Vagina (tissue), 2 donors: ENCODE measurements around the gene GOLGA8J. TPM values are rescaled to one million over a fixed set of nuclear protein-coding genes. Genes with fewer than 3 reads are reported as not detected.
A peak's percentile ranks its signal among the peaks of the same experiment; 100 is the strongest.
"Not testable (repeated sequence)": the region's sequence is repeated elsewhere in the genome, so short reads cannot be mapped to it uniquely, and the experiment has no call there.

ENCODE experiments used
- DNase-seq, 2 donors: peaks; one replicate each; pipeline ENCODE4 v3.0.0-alpha.2; 2017; ENCODE audit errors: extremely low spot score in 2 of 2
- H3K27ac ChIP-seq: fragments of 200-600 bp; sonication (generic); one replicate; pipeline ENCODE4 v1.5.1; 2019
- H3K27me3 ChIP-seq: fragments of 200-600 bp; sonication (generic); one replicate; pipeline ENCODE4 v1.5.1; 2019
- H3K36me3 ChIP-seq, 2 donors: fragments of 200-600 bp; sonication (generic); one replicate each; pipeline ENCODE4 v1.5.1; 2017 to 2019
- H3K4me1 ChIP-seq: fragments of 200-600 bp; sonication (generic); one replicate; pipeline ENCODE4 v1.5.1; 2019
- H3K4me3 ChIP-seq, 2 donors: fragments of 200-600 bp; sonication (generic); 1 replicate in 1 of 2; 2 replicates in 1 of 2; pipeline ENCODE4 v1.5.1; 2016 to 2019
- H3K9me3 ChIP-seq: fragments of 200-600 bp; sonication (generic); one replicate; pipeline ENCODE4 v1.5.1; 2019
- POLR2A ChIP-seq, 2 donors: fragments of 450-650 bp; IDR thresholded peaks; one replicate each; pipeline ENCODE4 v1.6.1; 2017; ENCODE audit warnings: antibody characterized with exemption in 2 of 2, mild to moderate bottlenecking in 2 of 2, moderate library complexity in 2 of 2
- POLR2AphosphoS5 ChIP-seq, 2 donors: sonication (generic); formaldehyde crosslinking; IDR thresholded peaks; one replicate each; pipeline ENCODE4 v1.9.0; 2017; ENCODE audit warnings: antibody characterized with exemption in 2 of 2, mild to moderate bottlenecking in 2 of 2, low read depth in 1 of 2; ENCODE audit not compliant: insufficient read depth in 1 of 2
- intact Hi-C: fragments of 100-400 bp; cut with DNase I; formaldehyde crosslinking; loops from one replicate; pipeline ENCODE4 v1.15.1; 2023
- total RNA-seq: library from RNA; depleted of rRNA; stranded (reverse); fragments of >200 nt; gene quantifications from one replicate; pipeline ENCODE4 v1.2.3, GENCODE V29; 2016
- TF ChIP-seq, protein P1 (sequence below), 3 experiments: fragments of 450-650 bp in 2 of 3; fragments of 200-600 bp in 1 of 3; sonication (generic) in 1 of 3; IDR thresholded peaks; one replicate each; pipeline ENCODE4 v1.5.1; 2017 to 2019; ENCODE audit warnings: antibody characterized with exemption in 3 of 3, mild to moderate bottlenecking in 2 of 3, moderate library complexity in 2 of 3

GOLGA8J gene
- total RNA-seq, 1 donor from 2014 or later = not detected

DNA sequence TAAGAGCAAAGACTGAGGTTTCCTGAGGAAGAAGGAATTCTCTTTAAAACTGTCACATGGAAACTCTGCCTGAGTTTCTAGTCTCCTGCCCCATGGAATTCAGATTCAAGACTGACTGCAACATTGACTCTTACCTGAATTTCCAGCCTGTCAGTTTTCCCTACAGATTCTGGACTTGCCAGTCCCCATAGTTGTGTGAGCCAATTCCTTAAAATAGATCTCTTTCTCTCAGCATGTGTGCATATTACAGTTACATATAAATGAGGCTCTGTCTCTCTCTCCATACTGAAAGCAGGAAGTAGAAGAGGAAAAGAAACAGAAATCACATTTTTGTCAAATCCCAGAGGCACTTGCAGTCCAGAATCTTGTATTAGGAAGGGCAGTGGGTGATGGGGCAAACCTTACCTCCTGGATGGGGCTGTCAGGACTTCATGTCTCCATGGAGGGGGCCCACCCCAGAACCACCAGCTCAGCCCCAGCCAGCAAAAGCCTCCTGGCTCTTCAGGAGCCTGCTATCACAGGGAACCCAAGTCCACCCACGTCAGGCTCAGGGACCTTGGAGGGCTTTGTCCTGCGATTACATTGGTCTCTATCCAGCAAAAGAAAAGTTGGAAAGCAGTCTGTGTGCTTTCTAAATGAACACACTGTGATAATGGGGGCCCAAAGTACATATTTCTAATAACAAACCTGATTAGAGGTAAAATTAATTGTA lies 18.8 kb upstream of the GOLGA8J start:
- no peak for DNase-seq
- intact Hi-C loops = loop anchor here (5.0 kb wide), 1 partner anchor 1148 kb away; no protein-coding TSS in a partner anchor
- H3K27ac ChIP-seq = no peak overlapping the region

DNA sequence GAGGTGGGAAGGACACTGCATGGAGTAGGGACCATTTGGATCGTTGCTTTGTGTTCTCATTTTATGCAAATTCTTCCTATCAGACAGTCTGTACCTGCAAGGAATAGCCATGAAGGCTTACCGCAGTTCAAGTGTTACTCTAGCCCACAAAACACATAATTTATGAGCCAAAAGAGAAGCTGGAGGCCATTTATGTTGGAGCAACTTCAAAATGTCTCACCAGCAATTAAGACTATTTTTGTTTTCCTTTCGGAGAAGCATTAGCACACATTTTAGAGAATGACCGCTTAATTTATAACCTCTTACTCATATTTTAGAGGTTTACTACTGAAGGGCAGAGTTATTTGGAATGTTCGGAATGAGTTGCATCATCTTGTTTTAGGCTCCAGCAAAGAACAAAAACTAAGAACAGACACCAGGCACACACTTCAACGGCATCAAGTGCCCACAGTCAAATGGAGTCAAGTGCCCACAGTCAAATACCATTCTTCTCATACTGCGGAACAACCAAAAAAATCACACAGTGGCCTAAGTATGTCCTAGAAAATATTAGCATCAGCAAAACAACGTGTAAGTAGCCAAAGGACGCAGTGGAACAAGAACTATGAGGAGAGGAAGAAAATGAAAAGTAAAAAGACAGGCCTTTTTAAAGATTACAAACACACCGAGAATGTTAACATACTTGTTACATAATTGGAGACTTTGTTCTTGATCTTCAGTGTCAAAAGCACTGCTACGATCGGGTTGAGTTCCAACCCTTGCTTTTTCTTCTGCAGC lies 17.5 kb upstream of the GOLGA8J start:
- intact Hi-C loops = no loop called here
- no peaks in the 10 kb centered on the region for H3K4me1 ChIP-seq
- H3K36me3 ChIP-seq = no peaks in the 10 kb centered on the region
- TF ChIP-seq POLR2AphosphoS5 (IDR thresholded peaks at IDR 0.05; ENCODE audit: insufficient read depth in 1 of 2, low read depth in 1 of 2) = peak in 1 of 2 donors; percentile 22
- TF ChIP-seq POLR2A (IDR thresholded peaks at IDR 0.05) = no peak
- no peak overlapping the region for H3K4me3 ChIP-seq
- no peaks in the 10 kb centered on the region for H3K27me3 ChIP-seq
- H3K27ac ChIP-seq = peak overlapping the region; percentile 45
- no peaks in the 10 kb centered on the region for H3K9me3 ChIP-seq
- no peak for DNase-seq

More for the DNA sequence above, 18.8 kb upstream of the GOLGA8J start:
- TF ChIP-seq, protein P1, sequence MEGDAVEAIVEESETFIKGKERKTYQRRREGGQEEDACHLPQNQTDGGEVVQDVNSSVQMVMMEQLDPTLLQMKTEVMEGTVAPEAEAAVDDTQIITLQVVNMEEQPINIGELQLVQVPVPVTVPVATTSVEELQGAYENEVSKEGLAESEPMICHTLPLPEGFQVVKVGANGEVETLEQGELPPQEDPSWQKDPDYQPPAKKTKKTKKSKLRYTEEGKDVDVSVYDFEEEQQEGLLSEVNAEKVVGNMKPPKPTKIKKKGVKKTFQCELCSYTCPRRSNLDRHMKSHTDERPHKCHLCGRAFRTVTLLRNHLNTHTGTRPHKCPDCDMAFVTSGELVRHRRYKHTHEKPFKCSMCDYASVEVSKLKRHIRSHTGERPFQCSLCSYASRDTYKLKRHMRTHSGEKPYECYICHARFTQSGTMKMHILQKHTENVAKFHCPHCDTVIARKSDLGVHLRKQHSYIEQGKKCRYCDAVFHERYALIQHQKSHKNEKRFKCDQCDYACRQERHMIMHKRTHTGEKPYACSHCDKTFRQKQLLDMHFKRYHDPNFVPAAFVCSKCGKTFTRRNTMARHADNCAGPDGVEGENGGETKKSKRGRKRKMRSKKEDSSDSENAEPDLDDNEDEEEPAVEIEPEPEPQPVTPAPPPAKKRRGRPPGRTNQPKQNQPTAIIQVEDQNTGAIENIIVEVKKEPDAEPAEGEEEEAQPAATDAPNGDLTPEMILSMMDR (IDR thresholded peaks at IDR 0.05) = no peak
- TF ChIP-seq POLR2A (IDR thresholded peaks at IDR 0.05) (no peak), POLR2AphosphoS5 (IDR thresholded peaks at IDR 0.05; ENCODE audit: insufficient read depth in 1 of 2, low read depth in 1 of 2) (no peak)
- H3K9me3 ChIP-seq = no peaks in the 10 kb centered on the region
- no peaks in the 10 kb centered on the region for H3K27me3 ChIP-seq
- H3K36me3 ChIP-seq = no peaks in the 10 kb centered on the region
- H3K4me1 ChIP-seq = no peaks in the 10 kb centered on the region
- no peak overlapping the region for H3K4me3 ChIP-seq

DNA sequence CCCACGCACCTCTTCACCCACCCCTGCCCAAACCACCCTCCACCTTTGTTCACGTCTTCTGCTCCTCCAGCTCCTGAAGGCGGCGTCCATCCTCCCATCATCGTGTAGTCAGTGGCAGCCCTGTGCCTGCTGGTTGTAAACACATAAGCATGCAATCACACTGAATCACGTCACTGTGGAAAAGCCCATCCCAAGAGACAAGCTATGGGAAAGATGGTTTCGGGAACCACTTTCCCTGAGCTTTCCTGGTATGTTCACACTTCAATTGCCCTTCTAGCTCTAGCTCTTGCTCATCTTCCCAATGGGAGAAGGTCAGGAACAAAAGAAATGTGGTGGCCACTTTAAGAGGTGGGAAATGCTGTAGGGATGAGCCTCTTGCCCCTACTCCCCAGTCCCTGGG lies 14.4 kb upstream of the GOLGA8J start:
- H3K4me1 ChIP-seq = no peaks in the 10 kb centered on the region
- H3K4me3 ChIP-seq = no peak overlapping the region
- no peaks in the 10 kb centered on the region for H3K9me3 ChIP-seq
- no peak overlapping the region for H3K27ac ChIP-seq
- no peaks in the 10 kb centered on the region for H3K27me3 ChIP-seq
- no peak for TF ChIP-seq POLR2A (IDR thresholded peaks at IDR 0.05)
- no peak for TF ChIP-seq POLR2AphosphoS5 (IDR thresholded peaks at IDR 0.05; ENCODE audit: insufficient read depth in 1 of 2, low read depth in 1 of 2)
- TF ChIP-seq, protein P1 (IDR thresholded peaks at IDR 0.05) = no peak
- intact Hi-C loops = no loop called here
- H3K36me3 ChIP-seq = no peaks in the 10 kb centered on the region
- no peak for DNase-seq

DNA sequence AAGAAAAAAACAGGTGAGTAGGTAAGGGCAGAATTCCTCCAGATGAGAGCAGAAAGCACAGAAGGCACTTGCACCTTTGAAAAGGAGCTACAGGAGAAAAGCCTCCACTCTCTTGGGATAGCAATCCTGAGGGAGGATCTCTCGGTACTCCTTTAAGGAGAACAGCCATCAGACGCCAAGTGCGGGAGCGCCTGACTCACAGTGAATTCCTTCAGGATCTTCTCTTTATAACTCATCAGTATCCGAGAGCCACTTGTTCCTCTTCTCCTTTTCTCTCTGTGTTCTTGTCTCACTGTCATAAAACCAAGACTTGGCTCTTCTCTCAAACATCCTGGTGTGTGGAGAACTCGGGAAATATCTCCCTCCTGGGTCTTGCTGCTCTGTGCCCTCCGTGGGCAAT lies 10.1 kb upstream of the GOLGA8J start:
- intact Hi-C loops = no loop called here
- H3K9me3 ChIP-seq = no peaks in the 10 kb centered on the region
- TF ChIP-seq POLR2A (IDR thresholded peaks at IDR 0.05) (no peak), POLR2AphosphoS5 (IDR thresholded peaks at IDR 0.05; ENCODE audit: insufficient read depth in 1 of 2, low read depth in 1 of 2) (no peak)
- TF ChIP-seq, protein P1 (IDR thresholded peaks at IDR 0.05) = no peak
- DNase-seq = no peak
- H3K27ac ChIP-seq = no peak overlapping the region
- no peaks in the 10 kb centered on the region for H3K4me1 ChIP-seq
- H3K36me3 ChIP-seq = no peaks in the 10 kb centered on the region
- H3K4me3 ChIP-seq = no peak overlapping the region
- H3K27me3 ChIP-seq = no peaks in the 10 kb centered on the region

DNA sequence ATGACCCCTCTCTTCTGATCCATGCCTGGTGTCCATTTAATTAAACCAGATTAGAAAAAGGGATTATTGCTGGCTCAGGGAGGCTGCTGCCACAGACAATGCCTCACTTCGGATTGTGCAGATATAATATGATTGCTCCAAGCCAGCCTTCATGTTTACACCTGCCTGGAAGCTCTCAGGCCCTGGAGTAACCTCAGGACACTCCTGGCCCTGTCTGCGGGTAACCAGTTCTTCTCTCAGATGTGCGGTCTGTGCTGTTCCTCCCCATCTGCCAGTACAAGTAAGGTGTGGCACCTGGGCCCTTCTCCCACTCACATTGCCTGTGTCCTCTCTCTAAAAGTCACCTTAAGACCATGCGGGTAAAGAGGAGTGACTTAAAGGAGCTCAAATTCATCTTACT lies 8.8 kb upstream of the GOLGA8J start:
- DNase-seq = no peak
- intact Hi-C loops = no loop called here
- Histone ChIP-seq H3K27ac (no peak overlapping the region), H3K9me3 (no peaks in the 10 kb centered on the region), H3K36me3 (no peaks in the 10 kb centered on the region), H3K27me3 (no peaks in the 10 kb centered on the region), H3K4me1 (no peaks in the 10 kb centered on the region), H3K4me3 (no peak overlapping the region)
- TF ChIP-seq POLR2A (IDR thresholded peaks at IDR 0.05) (no peak), POLR2AphosphoS5 (IDR thresholded peaks at IDR 0.05; ENCODE audit: insufficient read depth in 1 of 2, low read depth in 1 of 2) (no peak)
- TF ChIP-seq, protein P1 (IDR thresholded peaks at IDR 0.05) = no peak

DNA sequence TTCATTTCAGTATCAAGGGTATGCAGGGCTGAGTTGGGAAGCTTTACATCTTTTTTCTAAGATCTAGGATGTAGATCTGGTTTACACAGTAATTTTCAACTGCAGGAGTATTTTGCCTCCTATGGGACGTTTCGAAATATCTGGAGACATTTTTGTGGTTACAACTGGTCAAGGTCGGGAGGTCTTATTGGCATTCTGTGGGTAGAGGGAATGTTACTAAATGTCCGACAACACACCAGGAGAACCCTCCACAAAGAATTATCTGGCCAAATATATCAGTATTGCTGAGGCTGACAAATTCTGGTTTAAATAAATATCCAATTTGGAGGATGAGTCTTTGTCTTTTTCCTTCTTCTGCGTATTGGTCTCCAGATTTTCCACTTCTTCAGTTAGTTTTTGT lies 1.9 kb upstream of the GOLGA8J start:
- intact Hi-C loops, H3K27me3 ChIP-seq, H3K4me3 ChIP-seq, H3K27ac ChIP-seq, H3K36me3 ChIP-seq, H3K4me1 ChIP-seq, DNase-seq, H3K9me3 ChIP-seq: not testable (repeated sequence)

DNA sequence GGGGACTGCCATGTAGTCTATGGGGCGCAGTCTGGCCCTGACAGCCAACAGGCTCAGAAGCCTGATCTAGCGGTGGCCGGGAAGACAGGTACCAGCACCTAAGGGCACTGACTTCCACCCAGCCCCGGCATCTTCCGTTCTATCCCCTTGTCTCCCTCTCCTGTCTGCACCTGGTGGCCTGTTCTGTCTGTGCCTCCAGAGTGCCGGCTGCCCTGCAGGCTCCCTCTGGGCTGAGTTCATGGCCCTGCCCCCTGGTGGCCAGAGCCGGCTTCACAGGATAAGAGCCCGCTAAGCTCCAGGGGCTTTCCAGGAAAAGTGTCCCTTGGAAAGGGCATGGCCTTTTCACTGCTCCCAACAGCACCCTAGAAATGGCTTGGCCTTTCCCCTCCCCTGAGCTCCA lies 15.1 kb downstream of the GOLGA8J start:
- H3K27ac ChIP-seq, H3K9me3 ChIP-seq, H3K27me3 ChIP-seq, H3K4me1 ChIP-seq, H3K36me3 ChIP-seq, DNase-seq, intact Hi-C loops, H3K4me3 ChIP-seq: not testable (repeated sequence)

DNA sequence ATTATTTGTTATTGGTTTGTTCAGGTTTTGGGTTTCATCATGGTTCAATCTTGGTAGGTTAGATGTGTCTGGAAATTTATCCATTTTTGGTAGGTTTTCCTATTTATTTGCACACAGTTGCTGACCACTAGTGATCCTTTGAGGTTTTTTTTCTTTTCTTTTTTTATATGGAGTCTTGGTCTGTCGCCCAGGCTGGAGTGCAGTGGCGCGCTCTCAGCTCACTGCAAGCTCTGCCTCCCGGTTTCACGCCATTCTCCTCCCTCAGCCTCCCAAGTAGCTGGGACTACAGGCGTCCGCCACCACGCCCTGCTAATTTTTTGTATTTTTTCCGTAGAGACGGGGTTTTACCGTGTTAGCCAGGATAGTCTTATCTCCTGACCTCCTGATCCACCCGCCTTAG lies 20.1 kb downstream of the GOLGA8J start:
- H3K4me1 ChIP-seq, H3K9me3 ChIP-seq, intact Hi-C loops, H3K27me3 ChIP-seq, H3K4me3 ChIP-seq, H3K27ac ChIP-seq, H3K36me3 ChIP-seq, DNase-seq: not testable (repeated sequence)
